Globus pallidus (tissue), 1 donor: ENCODE data around the gene CSAD.

ENCODE experiments used
- DNase-seq: peaks from one replicate; pipeline ENCODE4 v3.0.0-alpha.2; 2015; ENCODE audit warnings: low spot score

CSAD gene

GRCh38 chr12:53198486-53199110 lies 17.9 kb upstream of the CSAD start:
- DNase-seq = no peak

GRCh38 chr12:53197011-53197640 lies 16.4 kb upstream of the CSAD start:
- no peak for DNase-seq

DNA sequence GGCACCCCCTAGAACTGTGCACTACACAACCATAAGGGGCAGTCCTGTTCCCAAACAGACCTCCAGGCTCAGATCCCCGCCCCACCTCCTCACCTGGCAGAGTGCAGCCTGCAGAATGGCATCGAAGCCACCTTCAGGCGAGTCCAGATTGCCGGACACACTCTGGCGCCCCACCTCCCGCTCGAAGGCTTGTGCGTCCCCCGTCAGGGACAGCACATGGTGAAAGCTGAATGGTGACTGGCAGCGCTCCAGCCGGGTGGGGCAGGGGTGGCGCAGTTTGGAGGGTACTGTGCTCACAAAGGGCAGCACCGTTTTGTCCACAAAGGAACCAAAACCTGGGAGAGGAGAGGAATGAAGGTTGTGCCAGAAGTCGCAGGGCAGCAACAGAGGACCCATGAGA lies 15.8 kb upstream of the CSAD start:
- no peak for DNase-seq

- no peak for DNase-seq
These were observed 15.0 kb upstream of the CSAD start for GRCh38 chr12:53195516-53196420.

DNA sequence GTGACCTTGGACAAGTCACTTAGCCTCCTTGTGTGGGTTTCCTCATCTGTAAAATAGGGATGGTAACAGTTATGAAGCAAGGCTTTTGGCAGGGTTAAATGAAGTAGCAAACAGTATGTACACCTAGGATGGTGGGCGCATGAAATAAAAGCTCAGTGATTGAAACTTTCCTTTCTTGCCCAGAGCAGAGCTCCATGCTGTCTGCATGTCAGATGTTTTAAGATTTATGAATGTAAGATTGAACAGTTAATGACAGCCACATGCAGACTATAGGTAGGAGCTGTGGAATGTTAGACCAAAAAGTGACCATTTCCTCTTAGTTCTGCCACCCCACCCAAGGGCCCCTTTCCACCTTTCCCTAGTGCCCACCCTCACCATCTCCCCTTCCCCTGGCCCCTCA lies 14.2 kb upstream of the CSAD start:
- DNase-seq = no peak

DNA sequence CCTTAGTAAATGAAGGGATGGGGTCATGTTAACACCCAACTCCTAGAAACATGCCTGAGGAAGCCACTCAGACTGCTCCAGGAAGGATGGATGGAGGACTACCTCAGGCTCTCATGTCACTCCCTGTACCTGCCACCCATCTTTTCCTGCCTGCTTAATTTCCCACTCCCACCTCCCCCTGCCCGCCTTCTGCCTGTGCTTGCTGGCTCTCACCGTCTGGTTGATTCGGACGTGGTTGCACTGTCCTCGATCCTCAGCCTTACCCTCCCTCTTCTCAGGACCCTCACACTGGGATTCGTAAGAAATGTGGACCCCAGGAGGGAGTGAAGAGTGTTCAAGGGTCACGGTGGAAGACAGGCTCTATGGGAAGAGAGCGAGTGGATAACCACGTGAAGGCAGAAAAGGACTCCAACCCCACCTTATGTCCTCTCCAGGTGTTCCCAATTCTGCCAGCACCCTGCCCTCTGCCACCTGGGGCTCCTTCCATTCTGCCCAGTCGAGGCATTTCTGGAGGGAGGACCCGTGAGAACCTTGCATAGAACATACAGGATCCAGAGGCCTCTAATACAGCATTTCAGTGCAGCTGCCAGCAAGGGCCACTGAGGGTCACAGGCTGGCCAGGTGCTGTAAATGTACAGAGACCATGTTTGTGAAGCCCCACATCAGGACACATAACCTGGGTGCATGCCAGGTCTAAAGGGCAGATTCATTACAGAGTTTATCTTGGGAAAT lies 13.4 kb upstream of the CSAD start:
- no peak for DNase-seq

DNA sequence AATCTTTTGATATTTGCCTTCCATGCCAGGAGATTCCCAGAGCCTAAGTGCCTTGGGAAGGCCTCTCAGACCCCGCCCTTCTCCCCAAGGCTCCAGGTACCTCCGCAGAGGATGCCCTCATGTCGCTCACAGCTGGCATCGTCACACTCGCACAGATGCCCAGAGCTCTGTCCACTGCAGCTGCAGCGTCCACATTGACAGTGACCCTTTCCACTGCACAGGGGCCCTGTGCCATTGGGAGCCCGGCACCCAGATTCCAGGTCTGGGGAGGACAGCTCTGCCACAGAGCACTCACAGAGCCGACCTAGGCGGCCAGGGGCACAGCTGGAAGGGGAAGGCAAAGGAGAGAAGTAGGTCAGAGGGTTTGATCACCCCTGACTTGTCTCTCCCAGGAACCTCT lies 12.3 kb upstream of the CSAD start:
- no peak for DNase-seq

- DNase-seq = no peak
These were observed 11.9 kb upstream of the CSAD start for GRCh38 chr12:53192531-53193021.

DNA sequence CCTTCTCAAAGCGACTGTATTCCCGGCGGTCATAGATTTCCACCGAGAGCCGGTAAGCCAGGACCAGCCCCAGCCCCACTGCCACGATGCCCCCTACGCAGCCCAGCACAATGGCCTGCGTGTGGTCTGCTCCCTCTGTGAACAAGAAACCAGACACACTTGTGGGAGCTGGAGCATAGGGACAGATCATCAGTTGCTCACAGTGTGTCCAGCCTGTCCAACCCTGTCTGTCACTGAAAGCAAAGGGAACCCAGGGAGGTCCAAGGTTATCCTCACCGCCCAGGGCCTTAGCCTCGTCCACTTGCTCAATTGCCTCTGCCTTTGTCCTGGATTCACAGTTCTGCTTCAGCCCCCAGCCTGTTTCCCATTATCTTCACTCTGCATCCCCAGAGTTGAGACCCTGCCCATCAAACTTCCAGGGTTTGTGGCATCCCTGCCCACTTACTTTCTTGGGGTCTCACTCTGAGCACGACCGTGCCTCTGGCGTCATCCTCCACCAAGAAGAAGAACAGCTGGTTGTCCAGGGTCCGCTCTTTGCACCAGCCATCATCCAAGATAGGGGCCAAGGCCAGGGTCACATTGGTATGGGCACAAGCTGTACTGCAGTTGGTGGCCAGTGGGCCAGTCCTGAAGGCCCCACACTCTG lies 11.3 kb upstream of the CSAD start:
- DNase-seq = no peak

GRCh38 chr12:53191096-53191884 lies 10.6 kb upstream of the CSAD start:
- DNase-seq = no peak

DNA sequence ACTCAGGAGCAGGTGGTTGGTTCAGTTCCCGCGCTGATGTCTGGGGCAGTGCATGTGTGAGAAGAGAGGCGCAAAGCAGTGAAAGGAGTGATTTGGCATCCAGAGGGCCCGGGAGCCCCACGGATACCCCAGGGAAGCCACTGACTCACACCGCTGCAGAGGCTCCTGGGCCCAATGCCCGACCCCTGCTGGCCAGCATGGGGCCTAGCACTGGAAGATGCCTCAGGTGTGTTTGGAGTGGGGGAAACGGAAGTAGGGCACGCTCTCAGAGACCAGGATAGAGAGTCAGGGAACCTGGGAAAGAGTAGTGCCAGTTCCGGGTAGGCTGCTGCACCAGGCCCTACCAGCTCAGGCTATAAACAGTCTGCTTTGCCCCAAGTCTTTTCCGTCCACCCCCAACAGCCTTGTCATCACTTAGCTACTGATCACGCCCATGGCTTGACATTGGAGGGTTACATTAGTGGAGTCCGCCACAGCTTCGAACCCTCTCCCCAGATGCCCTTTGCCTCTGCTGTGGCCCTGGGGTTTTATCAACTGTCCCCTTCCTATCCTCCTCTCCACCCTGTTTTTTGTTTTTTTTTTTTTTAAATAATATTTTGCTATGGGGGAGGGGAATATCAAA lies 9.5 kb upstream of the CSAD start:
- no peak for DNase-seq

DNA sequence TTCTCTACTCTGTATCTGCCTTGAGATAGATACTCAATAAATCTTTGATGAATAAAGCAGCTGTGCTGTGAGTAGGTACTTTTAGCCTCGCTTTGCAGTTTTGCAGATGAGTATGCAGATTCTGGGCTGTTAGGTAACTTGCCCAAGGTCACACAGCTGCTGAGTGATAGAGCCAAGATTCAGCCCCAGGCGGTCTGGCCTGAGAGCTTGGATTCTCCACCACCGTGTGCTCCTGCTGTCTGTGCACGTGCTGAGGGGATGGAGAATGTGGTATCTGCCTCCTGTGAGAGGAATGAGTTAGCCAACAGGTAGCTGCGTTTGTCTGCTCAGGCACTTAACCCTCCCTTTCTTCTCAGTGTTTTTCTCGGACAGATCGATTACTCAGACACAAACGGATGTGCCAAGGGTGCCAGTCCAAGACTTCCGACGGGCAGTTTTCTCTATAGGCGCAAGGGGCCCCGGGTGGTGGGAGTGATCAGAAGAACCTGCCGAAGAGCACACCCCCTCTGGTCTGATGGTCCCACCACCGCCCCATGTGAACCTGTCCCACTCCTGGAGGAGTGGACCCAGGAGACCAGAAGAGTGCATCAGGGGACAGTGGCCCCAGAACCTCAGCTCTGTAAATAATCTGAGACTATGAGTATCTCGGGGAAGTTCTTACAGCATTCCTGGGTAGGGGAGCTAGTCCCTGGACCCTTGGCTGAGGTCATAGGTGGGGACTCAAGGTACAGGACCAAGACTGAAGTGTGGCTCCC lies 6.6 kb upstream of the CSAD start:
- DNase-seq = no peak

DNA sequence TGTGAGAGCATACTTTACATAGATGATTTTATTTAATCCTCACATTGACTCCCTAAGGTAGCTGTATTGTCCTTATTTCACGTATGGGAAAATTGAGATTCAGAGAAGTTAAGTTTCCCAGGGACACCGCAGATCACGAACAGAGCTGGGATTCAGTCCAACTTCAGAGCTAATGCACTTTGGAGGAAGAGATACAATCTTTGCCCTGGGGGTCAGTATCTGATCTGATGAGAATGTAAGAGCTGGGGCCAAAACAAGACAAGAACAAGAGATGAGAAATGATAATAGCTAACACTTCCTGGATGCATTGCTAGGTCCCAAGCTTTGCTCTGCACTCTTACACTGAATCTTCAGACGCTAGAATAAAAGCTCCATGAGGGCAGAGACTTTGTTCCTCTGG lies 6.0 kb upstream of the CSAD start:
- DNase-seq = no peak

DNA sequence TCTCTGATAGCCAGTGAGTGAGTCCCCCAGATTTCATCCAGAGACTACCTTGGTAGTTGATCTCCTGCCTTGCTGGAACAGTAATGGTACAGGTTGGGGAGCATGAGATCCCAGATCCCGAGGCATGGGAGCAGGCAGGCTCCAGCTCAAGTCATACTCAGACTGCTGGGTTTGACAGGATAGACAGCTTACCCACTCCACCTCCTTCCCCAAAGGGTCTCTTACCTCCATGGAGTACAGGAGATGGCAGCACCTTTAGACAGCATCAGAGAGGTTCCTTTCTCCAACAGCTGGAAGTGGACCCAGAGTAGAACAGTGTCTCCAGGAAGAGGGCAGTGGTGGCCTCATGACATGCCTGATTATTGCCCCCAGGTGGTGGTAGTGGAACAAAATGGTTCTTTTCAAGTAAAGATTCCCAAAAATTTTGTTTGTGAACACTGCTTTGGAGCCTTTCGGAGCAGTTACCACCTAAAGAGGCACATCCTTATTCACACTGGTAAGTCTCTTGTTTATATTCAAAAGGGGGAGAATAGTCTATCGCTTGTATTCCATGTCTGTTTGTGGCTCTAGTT lies 4.9 kb upstream of the CSAD start:
- no peak for DNase-seq

GRCh38 chr12:53184828-53185227 lies 4.1 kb upstream of the CSAD start:
- DNase-seq = no peak

DNA sequence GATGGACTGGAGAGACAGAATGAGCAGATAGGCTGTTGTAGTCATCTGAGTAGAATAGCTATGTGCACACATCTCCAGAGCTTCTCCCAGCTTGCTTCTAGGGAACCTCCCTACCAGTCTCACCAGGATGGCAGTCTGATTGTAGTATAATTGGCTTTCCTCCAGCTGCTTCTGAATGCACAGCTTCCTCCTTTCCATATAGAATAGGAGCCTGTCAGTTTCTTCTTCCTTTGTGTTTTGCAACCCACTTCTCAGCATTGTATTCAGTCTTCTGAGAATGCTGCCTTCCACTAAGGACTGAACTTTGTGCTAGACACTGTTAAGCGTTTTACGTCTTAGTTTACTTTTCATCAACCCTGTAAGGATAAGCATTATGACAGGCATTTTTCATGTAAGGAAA lies 2.2 kb upstream of the CSAD start:
- DNase-seq = no peak

GRCh38 chr12:53181935-53182334 lies 1.2 kb upstream of the CSAD start:
- no peak for DNase-seq

GRCh38 chr12:53180931-53181645 lies 363 bp upstream of the CSAD start:
- peak; percentile 78 for DNase-seq
